AG08395 (cell line): ENCODE data around the gene LRRC4C.
"Not testable (repeated sequence)": the region's sequence is repeated elsewhere in the genome, so short reads cannot be mapped to it uniquely, and the experiment has no call there.

Source experiments
- DNase-seq: peaks from one replicate; pipeline ENCODE4 v3.0.0; 2012; ENCODE audit warnings: mixed read lengths, low spot score

LRRC4C gene

DNA sequence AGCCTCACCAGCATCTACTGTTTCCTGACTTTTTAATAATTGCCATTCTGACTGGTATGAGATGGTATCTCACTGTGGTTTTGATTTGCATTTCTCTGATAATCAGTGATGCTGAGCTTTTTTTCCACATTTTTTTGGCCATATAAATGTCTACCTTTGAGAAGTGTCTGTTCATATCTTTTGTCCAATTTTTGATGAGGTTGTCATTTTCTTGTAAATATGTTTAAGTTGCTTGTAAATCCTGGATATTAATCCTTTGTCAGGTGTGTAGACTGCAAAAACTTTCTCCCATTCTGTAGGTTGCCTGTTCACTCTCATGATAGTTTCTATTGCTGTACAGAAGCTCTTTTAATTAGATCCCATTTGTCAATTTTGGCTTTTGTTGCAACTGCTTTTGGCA lies 439.8 kb downstream of the LRRC4C start:
- DNase-seq: not testable (repeated sequence)

DNA sequence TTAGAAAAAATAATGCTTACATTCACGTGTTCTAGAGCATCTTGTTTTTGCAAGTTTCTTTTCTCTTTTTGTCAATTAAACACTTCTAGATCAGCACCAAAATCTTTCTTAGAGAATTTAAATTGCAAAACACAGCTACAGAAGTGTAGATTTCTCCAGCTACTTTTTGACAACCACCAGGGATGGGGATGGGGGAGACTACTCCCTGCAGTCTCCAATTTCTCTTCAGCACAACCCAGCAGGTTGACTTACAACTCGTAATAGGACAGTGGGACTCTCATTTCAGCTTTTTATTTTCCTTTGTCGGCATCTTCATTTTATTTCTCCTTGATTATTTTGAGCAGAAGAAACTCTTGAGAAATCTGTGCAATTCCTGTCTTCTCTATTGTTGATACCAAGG lies 441.2 kb downstream of the LRRC4C start:
- DNase-seq: no peak

DNA sequence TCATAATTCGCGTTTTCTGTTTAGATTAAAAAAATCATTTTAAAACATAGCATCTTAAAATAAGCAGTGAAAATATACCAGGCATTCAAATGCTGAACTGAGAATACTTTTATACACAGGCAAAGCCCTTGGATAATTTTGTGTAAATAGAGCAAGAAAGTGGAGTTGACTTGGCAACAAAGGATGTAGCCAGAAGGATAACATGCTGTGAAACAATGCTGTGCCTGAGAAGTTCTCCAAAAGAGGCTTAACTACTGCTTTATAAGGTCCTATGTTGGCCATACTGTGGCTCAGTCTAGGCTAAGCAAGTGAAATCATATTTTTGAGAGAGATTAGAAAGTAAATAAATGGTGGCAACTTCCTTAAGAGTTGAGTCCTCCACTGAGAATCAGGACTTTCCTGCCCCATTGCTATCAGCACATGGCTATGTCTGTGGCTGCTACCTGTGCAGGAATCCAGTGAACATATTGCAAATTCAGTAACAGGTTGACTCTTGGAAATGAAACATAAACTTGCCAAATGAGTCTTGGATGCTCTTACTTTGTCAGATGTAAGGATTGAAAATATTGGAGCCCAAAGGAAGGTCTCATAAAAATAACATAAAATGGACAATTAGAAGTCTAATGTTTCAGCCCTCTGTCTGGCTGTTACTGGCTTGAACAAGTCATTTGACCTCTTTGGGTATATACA lies 448.9 kb downstream of the LRRC4C start:
- DNase-seq: no peak

DNA sequence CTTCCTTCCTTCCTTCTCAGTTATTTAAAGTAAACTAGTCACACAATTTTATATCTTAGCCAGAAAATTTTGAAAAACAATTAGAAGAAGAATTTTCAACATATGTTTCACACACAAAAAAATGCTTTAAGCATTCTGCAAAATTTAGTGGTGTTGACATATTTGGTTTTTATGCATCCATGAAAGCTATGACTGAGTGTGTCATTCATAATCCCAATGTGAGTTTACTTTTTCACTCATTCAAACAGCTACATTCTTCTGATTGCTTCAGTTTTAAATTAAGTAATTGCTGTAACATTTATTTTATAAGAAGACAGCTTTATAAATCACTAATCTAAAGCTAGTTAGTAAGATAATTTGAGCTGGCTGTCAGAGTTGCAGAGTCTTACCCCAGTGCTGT lies 453.5 kb downstream of the LRRC4C start:
- DNase-seq: no peak

DNA sequence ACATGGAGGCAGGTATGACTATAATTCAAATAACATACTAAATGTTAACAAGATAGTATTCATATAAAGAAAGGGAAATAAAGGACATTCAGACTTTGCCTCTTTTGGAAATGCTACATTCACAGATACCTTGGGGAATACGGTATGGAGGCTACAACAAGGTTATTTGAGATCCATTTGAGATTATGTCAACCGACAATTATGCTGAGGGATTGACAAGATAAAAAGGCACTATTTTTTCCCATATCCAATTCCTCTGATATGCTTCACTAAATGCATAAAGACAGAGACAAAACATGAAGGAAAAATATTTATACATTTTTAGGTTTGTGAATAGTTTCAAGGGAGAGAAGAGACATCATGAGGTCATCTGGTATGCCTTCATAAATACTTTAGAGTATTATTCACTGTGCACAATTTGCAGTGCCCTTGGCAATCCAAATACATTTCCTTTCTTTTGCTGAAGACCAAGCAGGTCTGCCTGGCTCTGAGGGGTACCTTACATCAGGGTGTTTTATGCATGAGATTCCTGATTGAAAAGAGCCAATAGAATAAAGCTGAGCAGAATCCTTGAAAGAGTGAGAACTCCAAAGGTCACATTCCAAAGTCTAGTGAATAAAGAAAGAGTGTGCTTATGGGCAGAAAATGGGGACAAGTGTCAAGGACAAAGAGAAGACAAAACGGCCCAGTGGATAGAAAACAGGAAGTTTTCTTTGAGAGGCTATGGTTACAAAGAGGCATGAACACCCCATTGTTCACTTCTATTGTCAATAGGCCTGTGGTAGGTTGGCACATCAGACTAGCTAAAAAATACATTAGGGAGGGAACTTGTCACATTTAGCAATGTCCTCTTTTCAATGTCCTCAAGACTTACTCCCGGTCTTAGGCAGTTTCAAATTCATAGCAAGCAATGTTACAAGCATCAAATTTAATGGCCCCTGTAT lies 455.8 kb downstream of the LRRC4C start:
- DNase-seq: no peak

DNA sequence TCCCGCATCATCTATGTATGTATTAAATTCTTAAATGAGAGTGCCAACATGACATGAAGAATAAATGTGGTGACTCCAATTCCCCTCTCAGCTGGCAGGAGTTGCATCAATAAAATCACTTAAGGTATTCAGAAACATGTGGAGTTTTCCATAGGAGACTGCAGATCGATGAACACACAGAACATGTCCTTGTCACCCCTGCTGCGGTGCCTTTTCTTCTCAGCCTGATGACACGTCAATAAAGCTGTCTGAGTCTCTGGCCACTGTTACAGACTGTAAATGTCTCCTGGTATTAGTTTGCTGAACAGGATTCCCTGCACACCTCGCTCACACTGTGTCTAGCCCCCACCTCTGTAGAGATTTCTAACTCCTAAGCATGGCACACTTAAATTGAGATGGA lies 460.5 kb downstream of the LRRC4C start:
- no peak for DNase-seq

DNA sequence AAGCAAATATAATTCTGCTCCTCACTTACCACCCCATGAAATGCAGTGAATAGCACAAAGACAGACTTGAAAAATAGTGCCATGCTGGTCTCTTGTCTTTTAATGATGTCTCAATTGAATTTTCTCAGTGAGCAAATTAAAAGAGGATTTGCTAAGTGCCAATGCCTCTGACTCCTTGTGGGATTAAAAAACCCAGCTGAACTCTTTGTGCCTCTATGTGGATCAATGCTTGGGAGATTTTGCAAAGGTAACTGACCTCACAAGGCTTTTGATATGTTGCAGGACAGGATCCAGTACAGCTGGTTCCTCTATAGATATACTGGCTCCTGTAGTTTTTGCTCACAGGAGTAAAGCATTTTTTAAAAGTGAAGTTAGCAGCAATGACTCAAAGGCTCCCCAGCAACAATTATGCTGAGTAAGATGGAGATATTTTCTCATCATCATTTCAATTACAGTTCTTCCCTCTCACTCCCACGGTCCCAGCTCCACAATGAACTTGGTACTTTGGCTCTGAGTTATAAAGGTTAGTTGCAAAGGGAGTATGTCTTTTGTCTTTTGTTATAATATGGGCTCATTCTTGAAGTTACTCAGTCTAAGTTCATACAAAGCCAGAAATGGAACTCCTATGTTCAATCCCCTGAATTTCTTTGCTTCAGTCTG lies 471.5 kb downstream of the LRRC4C start:
- no peak for DNase-seq

DNA sequence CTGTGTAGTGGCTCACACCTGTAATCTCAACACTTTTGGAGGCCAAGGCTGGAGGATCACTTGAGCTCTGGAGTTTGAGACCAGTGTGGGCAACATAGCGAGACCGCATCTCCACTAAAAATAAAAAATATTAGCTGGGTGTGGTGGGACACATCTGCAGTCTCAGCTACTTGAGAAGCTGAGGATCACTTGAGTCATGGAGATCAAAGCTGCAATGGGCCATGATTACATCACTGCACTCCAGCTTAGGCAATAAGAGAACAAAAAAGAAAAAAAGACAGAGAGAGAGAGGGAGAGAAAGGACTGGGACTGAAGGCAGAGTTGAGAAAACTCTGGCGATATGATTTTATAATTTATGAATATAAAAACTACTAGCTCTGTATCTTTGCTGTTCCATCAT lies 473.1 kb downstream of the LRRC4C start:
- DNase-seq: no peak

DNA sequence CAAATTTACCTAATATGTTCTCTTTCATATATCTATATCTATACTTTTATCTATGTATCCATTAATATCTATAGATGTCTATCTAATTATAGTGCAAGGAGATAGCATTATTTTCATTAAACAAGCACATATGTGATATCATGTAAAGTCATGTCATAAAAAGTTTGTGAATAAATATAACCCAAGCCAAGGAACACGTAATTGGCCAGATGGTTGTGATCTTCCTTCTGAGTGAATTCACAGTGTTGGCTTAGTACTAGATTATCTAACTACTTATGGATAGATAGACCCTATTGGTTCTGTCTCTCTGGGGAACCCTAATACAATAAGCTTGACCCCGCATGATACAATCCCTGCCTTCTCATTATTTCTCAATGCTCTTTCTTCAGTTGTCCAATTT lies 484.4 kb downstream of the LRRC4C start:
- DNase-seq: no peak

DNA sequence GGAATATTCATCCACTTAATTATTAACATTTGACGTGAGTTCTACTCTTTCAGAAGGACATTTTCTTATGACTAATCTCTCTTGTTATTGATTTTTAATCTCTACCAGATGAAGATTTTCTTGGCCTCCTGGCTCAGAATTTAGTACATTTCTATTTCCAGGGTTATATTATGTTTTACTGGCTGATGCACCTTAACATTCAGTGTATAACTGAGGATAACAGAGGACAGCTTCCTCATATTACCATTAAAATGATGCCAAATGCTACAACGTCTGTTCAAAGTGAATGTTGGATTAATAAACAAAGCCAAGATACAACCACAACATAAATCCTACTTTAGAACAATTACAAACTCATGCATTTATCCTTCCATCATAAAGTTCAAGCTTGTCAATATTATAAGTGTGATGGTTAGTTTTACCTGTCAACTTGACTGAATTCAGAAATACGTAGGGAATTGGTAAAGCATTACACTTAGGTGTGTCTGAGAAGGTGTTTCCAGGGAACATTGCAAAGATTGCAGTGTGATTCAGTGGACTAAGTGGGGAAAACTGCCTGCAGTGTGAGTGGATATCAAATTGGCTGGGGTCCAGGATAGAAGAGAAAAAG lies 485.2 kb downstream of the LRRC4C start:
- DNase-seq: no peak

DNA sequence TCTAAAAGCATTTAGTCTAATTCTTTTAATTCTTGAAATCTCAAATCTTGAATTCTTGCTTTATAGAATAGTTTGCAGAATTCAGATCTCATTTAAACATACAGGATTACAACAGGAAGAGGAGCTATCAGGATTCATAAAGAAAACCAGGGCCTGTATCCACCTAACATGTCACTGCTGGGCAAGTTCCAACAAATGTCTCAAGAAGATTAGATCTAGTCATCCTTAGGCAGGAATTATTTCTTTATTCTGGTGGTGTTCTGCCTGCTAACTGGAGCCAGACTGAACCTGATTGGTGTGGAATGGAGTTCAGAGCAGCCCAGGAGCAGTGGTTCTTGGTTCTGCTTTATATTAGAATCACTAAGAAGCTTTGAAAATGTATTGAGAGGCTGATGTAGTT lies 500.7 kb downstream of the LRRC4C start:
- no peak for DNase-seq

DNA sequence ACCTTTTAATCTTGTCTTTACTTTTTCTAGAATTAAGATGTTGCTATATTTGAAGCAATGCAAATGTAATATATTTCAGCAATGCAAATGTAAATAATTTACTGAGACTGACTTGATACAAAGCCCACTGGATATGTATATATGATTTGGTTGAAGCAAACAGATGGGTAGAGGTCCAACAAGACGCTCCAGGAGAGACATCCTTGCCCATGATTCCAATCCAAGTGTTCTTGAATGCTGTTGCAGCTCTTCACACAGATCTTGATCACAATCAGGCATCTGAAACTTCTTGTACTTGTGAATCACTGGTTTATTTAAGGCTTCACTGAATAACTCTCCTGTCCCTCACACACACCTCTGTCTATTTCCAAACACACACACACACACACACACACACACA lies 507.0 kb downstream of the LRRC4C start:
- no peak for DNase-seq

DNA sequence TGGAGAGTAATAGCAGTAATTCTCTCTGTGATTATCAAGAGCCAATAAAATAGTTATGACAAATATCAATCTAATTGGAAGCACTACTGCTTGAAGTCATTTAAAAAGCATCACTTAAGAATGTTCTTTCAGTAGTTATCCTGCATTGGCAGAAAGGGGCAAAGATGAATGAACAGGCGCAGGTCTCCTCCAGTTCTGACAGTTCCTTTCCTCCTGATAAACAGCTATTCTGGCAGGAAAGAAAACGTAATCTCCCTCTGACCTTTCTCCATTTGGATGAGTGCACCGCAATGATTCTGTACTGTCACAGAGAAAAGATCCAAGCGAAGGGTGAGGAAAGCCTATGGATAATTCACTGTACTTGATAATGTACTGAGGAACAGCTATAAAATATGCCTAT lies 521.5 kb downstream of the LRRC4C start:
- DNase-seq: no peak

DNA sequence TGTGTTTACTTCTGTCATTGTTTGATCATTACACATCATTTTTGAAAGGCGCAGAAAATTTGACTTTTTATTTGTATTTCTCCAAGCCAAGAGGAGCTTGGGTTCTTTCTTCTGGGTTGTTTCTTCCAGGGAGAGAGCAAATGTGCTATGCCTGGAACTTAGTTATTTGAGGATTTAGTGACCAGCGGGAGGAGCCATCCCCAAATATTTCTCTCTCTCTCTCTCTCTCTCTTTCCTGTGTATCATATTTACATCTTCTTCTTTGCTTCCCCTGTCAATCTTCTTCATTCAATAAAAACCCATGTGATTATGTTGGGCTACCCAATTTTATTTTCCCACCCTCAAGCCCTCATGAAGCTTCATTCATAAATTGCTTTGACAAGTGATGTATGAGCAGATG lies 534.5 kb downstream of the LRRC4C start:
- DNase-seq: no peak

DNA sequence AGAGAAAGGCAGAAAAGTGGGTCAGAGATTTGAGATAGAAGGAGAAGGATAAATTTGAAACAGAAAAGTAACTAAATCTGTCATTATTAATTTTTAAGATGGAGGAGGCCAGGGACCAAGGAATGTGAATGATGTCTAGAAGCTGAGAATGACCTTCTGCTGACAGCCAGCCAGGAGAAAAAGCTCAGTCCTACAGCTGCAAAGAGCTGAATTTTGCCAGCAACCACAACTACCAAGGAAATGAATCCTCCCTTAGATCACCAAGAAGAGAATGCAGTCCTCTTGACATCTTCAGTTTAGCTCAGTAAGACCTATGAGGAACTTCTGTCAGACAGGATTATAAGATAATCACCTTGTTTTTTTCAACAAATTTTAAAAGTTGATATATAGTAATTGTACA lies 538.2 kb downstream of the LRRC4C start:
- DNase-seq: no peak

DNA sequence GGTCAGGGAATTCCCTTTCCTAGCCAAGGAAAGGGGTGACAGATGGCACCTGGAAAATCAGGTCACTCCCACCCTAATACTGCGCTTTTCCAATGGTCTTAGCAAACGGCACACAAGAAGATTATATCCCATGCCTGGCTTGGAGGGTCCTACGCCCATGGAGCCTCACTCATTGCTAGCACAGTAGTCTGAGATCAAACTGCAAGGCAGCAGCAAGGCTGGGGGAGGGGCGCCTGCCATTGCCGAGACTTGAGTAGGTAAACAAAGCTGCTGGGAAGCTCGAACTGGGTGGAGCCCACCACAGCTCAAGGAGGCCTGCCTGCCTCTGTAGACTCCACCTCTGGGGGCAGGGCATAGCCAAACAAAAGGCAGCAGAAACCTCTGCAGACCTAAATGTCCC lies 548.7 kb downstream of the LRRC4C start:
- not testable (repeated sequence) for DNase-seq

DNA sequence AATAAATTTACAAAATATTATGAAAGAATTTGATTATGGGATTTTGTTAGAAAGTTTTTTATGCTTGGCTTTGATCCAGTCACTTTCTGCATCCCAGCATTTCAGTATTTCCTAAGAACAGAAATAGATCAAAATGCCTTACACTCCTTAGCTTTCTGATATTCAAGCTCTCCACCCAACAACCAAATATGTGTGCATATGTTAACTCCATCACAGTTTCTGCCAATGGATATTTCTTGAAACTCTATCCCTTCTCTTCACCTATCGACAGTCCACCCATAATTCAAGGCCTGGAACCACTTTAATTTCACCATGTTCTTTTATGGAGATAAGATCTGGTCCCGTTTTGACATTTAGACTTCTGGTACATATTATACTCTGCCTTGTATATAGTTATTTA lies 565.0 kb downstream of the LRRC4C start:
- no peak for DNase-seq

DNA sequence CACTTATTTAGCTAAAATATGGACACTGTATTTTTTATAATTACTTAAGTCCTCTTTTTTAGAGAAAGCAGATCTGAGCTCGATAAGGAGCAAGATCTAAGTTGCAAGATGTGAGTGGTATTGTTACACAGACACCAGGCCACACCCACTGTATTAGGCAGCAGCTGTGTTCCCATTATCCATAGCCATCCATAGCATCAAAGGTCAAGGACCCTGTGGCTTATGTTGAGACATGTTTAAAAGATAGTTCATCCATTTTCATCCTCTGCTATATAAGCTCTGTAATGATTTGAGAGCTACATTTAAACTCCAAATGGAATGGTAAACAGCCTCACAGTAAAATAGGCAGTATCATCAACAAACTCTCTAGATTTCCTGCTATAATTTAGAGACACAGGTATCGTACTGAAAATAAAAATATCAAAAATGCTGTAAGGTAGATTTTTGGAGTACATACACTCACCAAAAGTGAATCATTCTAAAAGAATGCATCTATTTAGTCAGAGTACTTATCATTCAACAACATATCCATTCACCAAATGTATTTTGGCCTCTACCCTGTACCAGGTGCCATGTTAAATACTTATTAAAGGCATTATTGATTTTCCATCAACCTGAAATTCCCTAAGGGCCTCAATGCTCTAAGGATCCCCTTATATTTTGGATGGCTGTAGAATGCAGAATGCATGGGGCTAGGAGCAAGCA lies 574.0 kb downstream of the LRRC4C start:
- no peak for DNase-seq

DNA sequence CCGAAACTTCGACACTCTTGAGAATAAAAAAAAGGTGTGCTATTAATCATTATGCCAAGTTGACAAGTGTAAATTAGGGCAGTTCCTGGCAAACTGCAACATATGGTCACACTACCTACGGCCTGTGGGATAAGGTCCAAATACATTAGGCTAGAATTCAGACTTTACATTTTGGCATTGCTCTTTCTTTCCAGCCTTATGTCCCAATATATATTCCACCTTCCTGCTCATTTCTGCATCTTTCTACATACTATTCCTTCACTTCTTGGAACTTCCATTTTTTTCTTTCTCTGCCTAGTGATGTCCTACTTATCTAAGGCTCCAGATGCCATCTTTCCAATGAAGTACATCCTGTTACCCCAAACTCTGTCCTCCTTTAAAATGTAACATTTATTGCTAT lies 577.2 kb downstream of the LRRC4C start:
- DNase-seq: no peak

DNA sequence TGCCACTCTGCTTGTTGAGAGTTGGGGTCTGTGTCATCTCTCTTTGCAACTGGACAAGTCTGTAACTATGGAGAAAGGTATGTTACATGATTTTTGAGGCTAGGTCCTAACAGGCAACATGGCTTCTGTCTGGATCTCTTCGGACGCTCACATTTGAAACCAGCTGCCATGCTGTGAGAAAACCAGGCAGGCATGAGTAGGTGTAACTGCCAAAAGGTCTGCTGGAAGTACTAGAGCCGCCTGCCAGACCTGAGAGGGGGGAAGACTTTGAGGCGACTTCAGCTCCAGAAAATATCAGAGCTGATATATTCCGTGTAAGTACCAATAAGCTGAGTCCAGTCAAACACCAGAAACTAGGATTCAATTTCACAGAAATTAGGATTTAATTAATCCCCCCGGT lies 579.5 kb downstream of the LRRC4C start:
- DNase-seq: no peak

DNA sequence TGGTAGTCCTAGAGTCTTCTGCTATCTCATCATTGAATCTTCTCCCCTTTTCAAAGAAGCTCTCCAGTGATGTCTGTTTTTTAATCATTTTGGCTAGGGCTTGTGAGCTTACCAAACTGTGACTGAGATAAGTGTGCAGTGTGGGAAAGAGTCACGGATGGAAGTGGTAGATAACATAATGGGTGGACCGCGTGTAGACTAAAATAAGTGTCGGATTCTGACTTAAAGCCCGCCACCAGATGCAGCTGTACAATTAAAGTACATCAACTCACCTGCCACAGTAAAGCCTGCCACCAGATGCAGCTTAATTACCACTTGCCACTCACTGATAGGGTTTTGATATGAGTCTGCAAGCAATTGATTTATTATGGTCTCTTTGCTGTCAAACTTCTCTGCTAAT lies 581.5 kb downstream of the LRRC4C start:
- DNase-seq: no peak

DNA sequence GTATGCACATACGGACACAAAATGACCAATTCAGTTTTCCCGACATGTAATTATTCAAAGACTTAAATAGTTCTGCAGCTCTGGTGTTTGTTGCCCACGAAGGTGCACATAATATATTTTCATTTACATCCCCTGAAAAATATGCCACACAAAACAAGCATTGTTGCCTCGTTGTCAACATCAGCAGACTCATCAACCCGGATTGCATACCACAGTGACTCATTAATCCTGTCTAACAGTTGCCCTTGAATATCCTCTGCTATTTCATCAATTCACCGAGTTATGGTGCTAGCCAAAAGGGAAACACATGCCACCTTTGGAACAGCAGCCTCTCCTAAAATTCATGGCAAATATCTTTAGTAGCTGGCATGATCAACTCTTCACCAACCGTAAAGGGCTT lies 582.2 kb downstream of the LRRC4C start:
- DNase-seq: no peak
